ENCODE results near the gene ESYT3.

DNA sequence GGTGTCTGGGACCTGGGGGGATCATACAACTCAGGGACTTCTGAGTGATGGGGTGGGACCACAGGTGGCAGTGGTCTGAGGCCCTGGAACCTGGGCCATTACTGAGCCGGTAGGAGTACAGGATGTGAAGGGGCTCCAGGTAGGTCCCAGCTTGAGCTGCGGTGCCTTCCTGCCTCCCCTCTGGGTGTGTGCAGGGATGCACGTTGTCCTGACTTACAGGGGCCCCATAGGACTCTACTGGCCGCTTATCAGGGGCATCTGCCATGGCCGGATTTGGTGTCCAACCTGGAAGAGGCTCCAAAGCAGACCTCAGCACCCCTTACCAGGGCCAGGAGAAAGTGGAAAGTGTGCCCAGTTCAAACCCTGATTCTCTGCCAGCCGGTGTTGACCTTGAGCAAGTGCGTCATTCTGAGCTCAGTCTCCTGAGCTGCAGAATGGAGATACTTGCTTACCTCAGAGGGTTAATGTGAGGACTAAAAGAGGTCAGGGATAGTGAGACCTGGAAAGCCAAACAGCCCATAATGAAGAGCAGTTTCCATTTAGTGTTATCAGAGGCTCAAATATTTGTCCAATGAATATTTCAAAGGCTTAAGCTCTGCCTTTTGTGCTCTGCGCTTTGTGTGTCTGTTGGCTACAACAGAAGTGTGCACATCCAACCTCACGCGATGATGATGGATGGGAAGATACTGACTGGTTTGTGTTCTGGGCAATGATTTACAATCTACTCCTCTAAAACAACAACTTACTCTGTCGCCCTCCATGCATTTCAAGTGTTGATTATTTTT is 35.4 kb upstream of the ESYT3 start:
- TF ChIP-seq, protein P1, sequence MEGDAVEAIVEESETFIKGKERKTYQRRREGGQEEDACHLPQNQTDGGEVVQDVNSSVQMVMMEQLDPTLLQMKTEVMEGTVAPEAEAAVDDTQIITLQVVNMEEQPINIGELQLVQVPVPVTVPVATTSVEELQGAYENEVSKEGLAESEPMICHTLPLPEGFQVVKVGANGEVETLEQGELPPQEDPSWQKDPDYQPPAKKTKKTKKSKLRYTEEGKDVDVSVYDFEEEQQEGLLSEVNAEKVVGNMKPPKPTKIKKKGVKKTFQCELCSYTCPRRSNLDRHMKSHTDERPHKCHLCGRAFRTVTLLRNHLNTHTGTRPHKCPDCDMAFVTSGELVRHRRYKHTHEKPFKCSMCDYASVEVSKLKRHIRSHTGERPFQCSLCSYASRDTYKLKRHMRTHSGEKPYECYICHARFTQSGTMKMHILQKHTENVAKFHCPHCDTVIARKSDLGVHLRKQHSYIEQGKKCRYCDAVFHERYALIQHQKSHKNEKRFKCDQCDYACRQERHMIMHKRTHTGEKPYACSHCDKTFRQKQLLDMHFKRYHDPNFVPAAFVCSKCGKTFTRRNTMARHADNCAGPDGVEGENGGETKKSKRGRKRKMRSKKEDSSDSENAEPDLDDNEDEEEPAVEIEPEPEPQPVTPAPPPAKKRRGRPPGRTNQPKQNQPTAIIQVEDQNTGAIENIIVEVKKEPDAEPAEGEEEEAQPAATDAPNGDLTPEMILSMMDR (IDR thresholded peaks at IDR 0.05 in 4 of 5, conservative IDR thresholded peaks at IDR 0.05 in 1 of 5): no peak
- no peak for TF ChIP-seq POLR2A (IDR thresholded peaks at IDR 0.05)

Data from gastrocnemius medialis (tissue), 4 donors.